ENCODE measurements around the gene MFSD6L. TPM values are rescaled to one million over a fixed set of nuclear protein-coding genes. Genes with fewer than 3 reads are reported as not detected.

Gene MFSD6L
- total and polyA plus RNA-seq, 10 of the 15 experiments (the other 5 are each of a cell fraction or from before 2014, with no cell fraction given), result 0.39 to 3.1 (median 1.1) TPM

DNA sequence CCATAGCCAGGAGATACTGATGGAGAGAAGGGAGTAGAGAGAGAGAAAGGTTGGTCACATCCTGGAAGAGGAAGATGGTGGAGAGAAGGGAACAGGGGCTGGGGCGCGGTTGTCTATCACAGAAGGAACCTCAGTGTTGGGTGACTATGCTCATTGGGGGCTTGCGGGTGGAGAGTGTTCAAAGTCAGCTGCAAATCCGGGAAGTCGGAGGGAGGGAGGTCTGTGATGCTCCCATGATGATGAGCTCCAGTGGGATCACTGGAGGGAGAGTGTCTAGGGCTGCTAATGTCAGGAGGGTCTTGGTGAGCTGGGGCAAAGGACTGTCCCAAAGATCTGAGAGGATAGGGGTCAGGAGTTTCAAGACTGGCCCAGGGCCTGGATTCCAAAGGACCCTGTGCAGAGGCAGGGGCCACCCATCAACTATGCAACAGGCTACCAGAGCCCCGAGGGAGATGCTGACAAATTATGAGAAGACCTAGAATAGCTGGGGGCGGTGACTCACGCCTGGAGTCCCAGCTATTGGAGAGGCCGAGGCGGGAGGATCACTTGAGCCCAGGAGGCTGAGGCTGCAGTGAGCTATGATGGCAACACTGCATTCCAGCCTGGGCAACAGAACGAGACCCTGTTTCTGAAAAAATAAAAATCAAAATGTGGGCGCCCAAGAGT is 43.4 kb downstream of the MFSD6L start:
- ATAC-seq, result no peak
- Histone ChIP-seq H3K79me2 (ENCODE audit: control insufficient read depth, insufficient read depth, low read length) (no peaks in the 10 kb centered on the region), H3K4me3 (no peak overlapping the region), H3K9ac (ENCODE audit: control insufficient read depth, insufficient read depth, low read length) (no peak overlapping the region), H3K9me3 (replicated peaks; ENCODE audit: control insufficient read depth, insufficient read depth, low read length) (no peaks in the 10 kb centered on the region), H3K4me1 (ENCODE audit: control insufficient read depth, insufficient read depth, low read length) (no peaks in the 10 kb centered on the region), H3K27ac (ENCODE audit: control insufficient read depth, insufficient read depth) (no peak overlapping the region), H2AFZ (ENCODE audit: control insufficient read depth, low read depth, low read length) (no peak overlapping the region), H3K36me3 (ENCODE audit: control insufficient read depth in 2 of 2, insufficient read depth in 2 of 2, low read length in 1 of 2) (no peaks in the 10 kb centered on the region), H4K20me1 (ENCODE audit: control insufficient read depth, insufficient read depth) (no peaks in the 10 kb centered on the region), H3K27me3 (replicated peaks in 1 of 2; ENCODE audit: control insufficient read depth in 2 of 2, insufficient read depth in 2 of 2, low read length in 1 of 2) (no peaks in the 10 kb centered on the region; a peak in 2 of 4 replicates), H3K4me2 (ENCODE audit: control insufficient read depth, insufficient read depth) (no peak overlapping the region)
- no peak for DNase-seq (ENCODE audit: low read depth, low spot score)
- in situ Hi-C loops (cut with MboI) (loop anchor here (5.0 kb wide), 2 partner anchors 142 to 242 kb away; no protein-coding TSS in a partner anchor), intact Hi-C loops (cut with micrococcal nuclease; ENCODE audit: unreplicated experiment) (loop anchor here (2.0 kb wide), 1 partner anchor 29 kb away; no protein-coding TSS in a partner anchor)
- BruUV-seq (replicated peaks), result no TSS peak
- POLR2A ChIA-PET, result no interaction called here
- WGBS (ENCODE audit: insufficient coverage, insufficient replicate concordance, low lambda C conversion rate, missing lambda C conversion rate), result 34% methylated on average over 12 of the region's 12 CpGs
- SMC1A ChIA-PET (ENCODE audit: uncharacterized antibody, unreplicated experiment), result interaction anchor here (0.9 to 1.8 kb wide), 4 partner anchors 20 to 242 kb away, joined by 3 to 7 read pairs (median 4); no protein-coding TSS in a partner anchor
- CTCF ChIA-PET, result interaction anchor here (1.0 to 8.5 kb wide), 4 partner anchors 8 to 242 kb away, joined by 3 to 69 read pairs (median 16); no protein-coding TSS in a partner anchor
- RAD21 ChIA-PET (ENCODE audit: unreplicated experiment), result interaction anchor here (1.5 to 2.2 kb wide), 2 partner anchors 30 to 139 kb away, joined by 4 to 10 read pairs; no protein-coding TSS in a partner anchor
- no peak for FAIRE-seq
- TF ChIP-seq RELA (IDR thresholded peaks at IDR 0.05; ENCODE audit: borderline replicate concordance, partially characterized antibody) (no peak), PML (IDR thresholded peaks at IDR 0.05; ENCODE audit: low read length) (no peak), POLR2A (IDR thresholded peaks at IDR 0.05; ENCODE audit: low read depth, low read length) (no peak), ZNF217 (IDR thresholded peaks at IDR 0.05) (no peak), JUNB (IDR thresholded peaks at IDR 0.05) (no peak), YBX1 (IDR thresholded peaks at IDR 0.05) (no peak), BRCA1 (IDR thresholded peaks at IDR 0.05; ENCODE audit: low read depth, low read length) (no peak), NFYB (IDR thresholded peaks at IDR 0.05; ENCODE audit: insufficient read depth, low read depth, low read length) (no peak), HCFC1 (IDR thresholded peaks at IDR 0.05; ENCODE audit: low read length) (no peak), GATAD2B (conservative IDR thresholded peaks at IDR 0.05; ENCODE audit: low read depth) (no peak), SIN3A (IDR thresholded peaks at IDR 0.05; ENCODE audit: low read depth, low read length) (no peak), CBX5 (IDR thresholded peaks at IDR 0.05; ENCODE audit: low read depth) (no peak), POLR2AphosphoS2 (IDR thresholded peaks at IDR 0.05; ENCODE audit: low read depth, low read length) (no peak), LARP7 (IDR thresholded peaks at IDR 0.05) (no peak)
- TF ChIP-seq, protein P1, sequence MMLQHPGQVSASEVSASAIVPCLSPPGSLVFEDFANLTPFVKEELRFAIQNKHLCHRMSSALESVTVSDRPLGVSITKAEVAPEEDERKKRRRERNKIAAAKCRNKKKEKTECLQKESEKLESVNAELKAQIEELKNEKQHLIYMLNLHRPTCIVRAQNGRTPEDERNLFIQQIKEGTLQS (IDR thresholded peaks at IDR 0.05; ENCODE audit: borderline replicate concordance, extremely low read depth, low read depth, low read length), result no peak
- TF ChIP-seq, protein P2, sequence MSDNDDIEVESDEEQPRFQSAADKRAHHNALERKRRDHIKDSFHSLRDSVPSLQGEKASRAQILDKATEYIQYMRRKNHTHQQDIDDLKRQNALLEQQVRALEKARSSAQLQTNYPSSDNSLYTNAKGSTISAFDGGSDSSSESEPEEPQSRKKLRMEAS (IDR thresholded peaks at IDR 0.05; ENCODE audit: low read depth, low read length), result no peak
- TF ChIP-seq, protein P3, sequence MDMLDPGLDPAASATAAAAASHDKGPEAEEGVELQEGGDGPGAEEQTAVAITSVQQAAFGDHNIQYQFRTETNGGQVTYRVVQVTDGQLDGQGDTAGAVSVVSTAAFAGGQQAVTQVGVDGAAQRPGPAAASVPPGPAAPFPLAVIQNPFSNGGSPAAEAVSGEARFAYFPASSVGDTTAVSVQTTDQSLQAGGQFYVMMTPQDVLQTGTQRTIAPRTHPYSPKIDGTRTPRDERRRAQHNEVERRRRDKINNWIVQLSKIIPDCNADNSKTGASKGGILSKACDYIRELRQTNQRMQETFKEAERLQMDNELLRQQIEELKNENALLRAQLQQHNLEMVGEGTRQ (IDR thresholded peaks at IDR 0.05; ENCODE audit: borderline replicate concordance, low read depth, low read length), result no peak
